ENCODE measurements around the gene APLNR. TPM values are rescaled to one million over a fixed set of nuclear protein-coding genes. Genes with fewer than 3 reads are reported as not detected.

Gene APLNR
- total RNA-seq, 2 experiments from 2014 or later, result not detected

GRCh38 chr11:57207168-57207567, 29.9 kb downstream of the APLNR start:
- DNase-seq (no peak), ATAC-seq (ENCODE audit: poor library complexity) (no peak)
- Mint-ChIP-seq H3K9me3 (no peaks in the 10 kb centered on the region), H3K36me3 (ENCODE audit: low read depth) (no peaks in the 10 kb centered on the region), H3K27me3 (peaks cover 56% of the 10 kb centered on the region), H3K4me1 (ENCODE audit: low read depth) (no peaks in the 10 kb centered on the region), H3K4me3 (no peak overlapping the region), H3K27ac (no peak overlapping the region)
- POLR2A ChIA-PET, result no interaction called here
- H3K36me3 ChIP-seq (ENCODE audit: insufficient read depth, low read length), result no peaks in the 10 kb centered on the region
- CTCF ChIA-PET, result no interaction called here
- H3K4me3 ChIP-seq (ENCODE audit: low read length), result no peak overlapping the region
- H3K9me3 ChIP-seq (ENCODE audit: control insufficient read depth in 1 of 2, insufficient read depth in 1 of 2, low read length in 2 of 2), result peaks cover 0 to 3% of the 10 kb centered on the region in 2 experiments
- intact Hi-C loops (cut with DNase I, micrococcal nuclease), result no loop called here
- H3K27me3 ChIP-seq (ENCODE audit: control insufficient read depth in 1 of 2, insufficient read depth in 2 of 2, low read length in 2 of 2), result peaks cover 7 to 13% of the 10 kb centered on the region in 2 experiments
- H3K4me1 ChIP-seq (ENCODE audit: insufficient read depth, low read length), result no peaks in the 10 kb centered on the region
- TF ChIP-seq, protein P1, sequence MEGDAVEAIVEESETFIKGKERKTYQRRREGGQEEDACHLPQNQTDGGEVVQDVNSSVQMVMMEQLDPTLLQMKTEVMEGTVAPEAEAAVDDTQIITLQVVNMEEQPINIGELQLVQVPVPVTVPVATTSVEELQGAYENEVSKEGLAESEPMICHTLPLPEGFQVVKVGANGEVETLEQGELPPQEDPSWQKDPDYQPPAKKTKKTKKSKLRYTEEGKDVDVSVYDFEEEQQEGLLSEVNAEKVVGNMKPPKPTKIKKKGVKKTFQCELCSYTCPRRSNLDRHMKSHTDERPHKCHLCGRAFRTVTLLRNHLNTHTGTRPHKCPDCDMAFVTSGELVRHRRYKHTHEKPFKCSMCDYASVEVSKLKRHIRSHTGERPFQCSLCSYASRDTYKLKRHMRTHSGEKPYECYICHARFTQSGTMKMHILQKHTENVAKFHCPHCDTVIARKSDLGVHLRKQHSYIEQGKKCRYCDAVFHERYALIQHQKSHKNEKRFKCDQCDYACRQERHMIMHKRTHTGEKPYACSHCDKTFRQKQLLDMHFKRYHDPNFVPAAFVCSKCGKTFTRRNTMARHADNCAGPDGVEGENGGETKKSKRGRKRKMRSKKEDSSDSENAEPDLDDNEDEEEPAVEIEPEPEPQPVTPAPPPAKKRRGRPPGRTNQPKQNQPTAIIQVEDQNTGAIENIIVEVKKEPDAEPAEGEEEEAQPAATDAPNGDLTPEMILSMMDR (IDR thresholded peaks at IDR 0.05), result no peak
- H3K27ac ChIP-seq (ENCODE audit: low read depth in 1 of 2, low read length in 2 of 2), result no peak overlapping the region

GRCh38 chr11:57205041-57205641, 31.9 kb downstream of the APLNR start:
- ChIA-PET CTCF (no interaction called here), POLR2A (no interaction called here)
- Mint-ChIP-seq H3K4me1 (ENCODE audit: low read depth) (no peaks in the 10 kb centered on the region), H3K27ac (no peak overlapping the region), H3K36me3 (ENCODE audit: low read depth) (no peaks in the 10 kb centered on the region), H3K27me3 (peaks cover 57% of the 10 kb centered on the region), H3K4me3 (no peak overlapping the region), H3K9me3 (no peaks in the 10 kb centered on the region)
- ATAC-seq (ENCODE audit: poor library complexity) (no peak), DNase-seq (no peak)
- Histone ChIP-seq H3K4me3 (ENCODE audit: low read length) (no peak overlapping the region), H3K36me3 (ENCODE audit: insufficient read depth, low read length) (no peaks in the 10 kb centered on the region), H3K27me3 (ENCODE audit: control insufficient read depth in 1 of 2, insufficient read depth in 2 of 2, low read length in 2 of 2) (peaks cover 7 to 12% of the 10 kb centered on the region in 2 experiments), H3K9me3 (ENCODE audit: control insufficient read depth in 1 of 2, insufficient read depth in 1 of 2, low read length in 2 of 2) (peaks cover 0 to 3% of the 10 kb centered on the region in 2 experiments), H3K4me1 (ENCODE audit: insufficient read depth, low read length) (no peaks in the 10 kb centered on the region), H3K27ac (ENCODE audit: low read depth in 1 of 2, low read length in 2 of 2) (no peak overlapping the region)
- TF ChIP-seq, protein P1 (IDR thresholded peaks at IDR 0.05), result no peak
- intact Hi-C loops (cut with DNase I, micrococcal nuclease), result no loop called here

DNA sequence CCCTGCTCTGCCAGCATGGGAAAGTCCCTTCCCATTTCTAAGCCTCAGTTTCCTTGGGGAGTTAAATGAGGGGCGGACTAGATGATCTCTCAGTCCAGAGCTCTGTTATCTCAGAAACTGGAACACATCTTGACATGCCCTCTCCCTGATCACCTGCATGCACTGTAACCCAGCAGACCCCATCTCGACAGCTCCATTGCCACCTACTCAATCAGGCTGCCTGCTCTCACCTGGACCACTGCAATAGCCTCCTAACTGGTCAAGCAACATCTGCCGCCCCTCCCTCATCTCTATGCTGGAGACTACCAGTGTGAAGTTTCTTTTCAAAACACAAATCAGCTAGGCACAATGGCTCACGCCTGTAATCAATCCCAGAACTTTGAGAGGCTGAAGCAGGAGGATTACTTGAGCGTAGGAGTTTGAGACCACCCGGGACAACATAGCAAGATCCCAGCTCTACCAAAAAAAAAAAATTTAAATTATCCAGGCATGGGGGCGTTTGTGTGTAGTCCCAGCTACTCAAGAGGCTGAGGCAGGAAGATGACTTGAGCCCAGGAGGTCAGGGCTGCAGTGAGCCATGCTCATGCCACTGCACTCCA, 33.1 kb downstream of the APLNR start:
- no peak for DNase-seq
- CTCF ChIA-PET, result no interaction called here
- H3K9me3 Mint-ChIP-seq, result no peaks in the 10 kb centered on the region
- Histone ChIP-seq H3K9me3 (ENCODE audit: control insufficient read depth in 1 of 2, insufficient read depth in 1 of 2, low read length in 2 of 2) (peaks cover 0 to 3% of the 10 kb centered on the region in 2 experiments), H3K36me3 (ENCODE audit: insufficient read depth, low read length) (no peaks in the 10 kb centered on the region), H3K27me3 (ENCODE audit: control insufficient read depth in 1 of 2, insufficient read depth in 2 of 2, low read length in 2 of 2) (peaks cover 7 to 11% of the 10 kb centered on the region in 2 experiments), H3K27ac (ENCODE audit: low read depth in 1 of 2, low read length in 2 of 2) (no peak overlapping the region), H3K4me3 (ENCODE audit: low read length) (no peak overlapping the region), H3K4me1 (ENCODE audit: insufficient read depth, low read length) (no peaks in the 10 kb centered on the region)
- H3K4me1 Mint-ChIP-seq (ENCODE audit: low read depth), result no peaks in the 10 kb centered on the region
- POLR2A ChIA-PET, result no interaction called here
- no peak overlapping the region for H3K4me3 Mint-ChIP-seq
- no peak overlapping the region for H3K27ac Mint-ChIP-seq
- ATAC-seq (ENCODE audit: poor library complexity), result no peak
- intact Hi-C loops (cut with DNase I, micrococcal nuclease), result no loop called here
- H3K36me3 Mint-ChIP-seq (ENCODE audit: low read depth), result no peaks in the 10 kb centered on the region
- peaks cover 52% of the 10 kb centered on the region for H3K27me3 Mint-ChIP-seq
- TF ChIP-seq, protein P1 (IDR thresholded peaks at IDR 0.05), result no peak
